DMS79 (cell line): ENCODE data around the gene MRPL20.
"Not testable (repeated sequence)": the region's sequence is repeated elsewhere in the genome, so short reads cannot be mapped to it uniquely, and the experiment has no call there.

Experiments used
- DNase-seq: peaks from one replicate; lab custom pipeline; 2025; lab: John Stamatoyannopoulos, UW

Gene MRPL20

DNA sequence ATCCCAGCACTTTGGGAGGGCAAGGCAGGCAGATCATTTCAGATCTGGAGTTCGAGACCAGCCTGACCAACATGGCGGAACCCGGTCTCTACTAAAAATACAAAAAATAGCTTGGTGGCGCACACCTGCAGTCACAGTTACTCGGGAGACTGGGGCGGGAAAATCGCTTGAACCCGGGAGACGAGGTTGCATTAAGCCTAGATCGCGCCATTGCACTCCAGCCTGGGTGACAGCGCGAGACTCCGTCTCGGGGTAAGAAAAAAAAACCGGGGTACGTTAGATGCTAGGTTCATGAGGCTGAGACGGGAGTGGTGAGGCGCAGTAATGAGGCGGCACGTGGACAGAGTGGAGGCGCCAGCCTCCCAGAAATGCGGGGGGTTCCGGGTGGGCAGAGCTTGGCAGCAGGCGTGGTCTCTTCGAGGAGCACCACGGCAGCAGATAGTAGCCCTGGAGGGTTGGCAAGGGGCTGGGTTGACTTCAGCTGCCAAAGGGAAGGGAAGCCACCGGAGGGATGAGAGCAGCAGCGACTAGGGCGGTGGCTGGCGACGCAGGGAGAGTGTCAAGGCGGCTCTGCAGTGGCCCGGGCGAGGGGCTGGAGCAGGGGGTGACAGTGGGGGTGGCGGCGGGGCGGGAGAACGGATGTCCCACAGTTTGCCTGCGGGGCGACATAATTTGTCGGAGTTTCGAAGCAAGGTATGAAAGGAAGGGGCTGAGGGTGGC is 832 bp downstream of the MRPL20 start:
- no peak for DNase-seq

DNA sequence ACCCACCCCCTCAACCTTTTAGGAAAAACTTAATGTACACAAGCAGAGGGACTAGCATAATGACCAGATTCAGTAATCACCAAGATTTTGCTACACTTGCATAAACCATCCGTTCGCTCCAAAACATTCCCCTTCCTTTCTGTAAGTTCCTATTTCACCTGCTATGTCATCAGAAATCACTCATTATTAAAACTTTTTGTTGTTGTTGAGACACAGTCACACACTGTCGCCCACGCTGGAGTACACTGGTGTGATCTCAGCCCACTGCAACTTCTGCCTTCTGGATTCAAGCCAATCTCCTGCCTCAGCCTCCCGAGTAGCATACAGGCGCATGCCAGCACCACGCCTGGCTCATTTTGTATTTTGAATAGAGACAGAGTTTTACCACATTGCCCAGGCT is 3.4 kb downstream of the MRPL20 start:
- DNase-seq: no peak

DNA sequence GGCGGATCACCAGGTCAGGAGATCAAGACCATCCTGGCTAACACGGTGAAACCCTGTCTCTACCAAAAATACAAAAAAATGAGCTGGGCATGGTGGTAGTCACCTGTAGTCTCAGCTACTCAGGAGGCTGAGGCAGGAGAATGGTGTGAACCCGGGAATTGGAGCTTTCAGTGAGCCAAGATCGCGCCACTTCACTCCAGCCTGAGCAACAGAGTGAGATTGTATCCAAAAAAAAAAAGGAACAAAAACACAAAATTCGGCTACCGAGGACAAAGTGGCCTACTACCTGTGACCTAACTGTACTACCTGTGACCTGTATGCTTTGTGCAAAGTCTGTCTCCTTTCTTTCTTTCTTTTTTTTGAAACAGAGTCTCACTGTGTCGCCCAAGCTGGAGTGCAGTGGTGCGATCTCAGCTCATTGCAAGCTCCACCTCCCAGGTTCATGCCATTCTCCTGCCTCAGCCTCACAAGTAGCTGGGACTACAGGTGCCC is 4.1 kb downstream of the MRPL20 start:
- DNase-seq: not testable (repeated sequence)

DNA sequence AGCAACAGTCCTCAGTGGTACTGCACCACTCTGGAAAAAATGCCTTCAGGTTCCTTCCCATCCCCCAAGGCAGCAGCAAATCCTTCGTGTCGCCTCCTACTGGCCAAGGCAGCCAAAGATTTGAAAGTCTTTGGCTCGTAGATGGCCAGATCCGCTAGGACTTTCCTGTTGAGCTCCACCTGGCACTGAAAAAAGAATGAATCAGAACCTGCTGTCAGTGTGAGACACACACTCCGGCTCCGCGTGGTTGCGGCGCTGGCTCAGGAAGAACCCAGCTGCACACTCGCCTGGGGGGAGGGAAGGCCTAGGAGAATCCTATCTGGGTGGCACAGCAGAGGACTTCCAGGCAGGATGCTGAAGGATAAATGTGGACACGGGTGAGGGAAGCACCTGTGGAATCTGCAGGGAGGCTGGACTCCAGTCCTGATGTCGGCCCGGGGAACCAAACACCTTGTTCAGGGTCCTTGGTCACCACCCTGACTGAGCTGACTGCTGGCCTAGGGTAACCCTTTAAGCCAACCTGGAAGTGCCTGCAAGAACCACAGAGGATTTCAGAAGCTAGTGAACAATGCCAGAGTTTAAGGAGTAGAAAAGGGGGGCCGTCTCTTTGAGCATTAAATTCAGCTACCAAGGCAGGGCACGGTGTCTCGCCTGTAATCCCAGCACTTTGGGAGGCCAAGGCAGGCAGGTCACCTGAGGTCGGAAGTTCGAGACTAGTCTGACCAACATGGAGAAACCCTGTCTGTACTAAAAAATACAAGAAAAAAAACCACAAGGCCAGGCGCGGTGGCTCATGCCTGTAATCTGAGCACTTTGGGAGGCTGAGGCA is 4.8 kb downstream of the MRPL20 start:
- no peak for DNase-seq

DNA sequence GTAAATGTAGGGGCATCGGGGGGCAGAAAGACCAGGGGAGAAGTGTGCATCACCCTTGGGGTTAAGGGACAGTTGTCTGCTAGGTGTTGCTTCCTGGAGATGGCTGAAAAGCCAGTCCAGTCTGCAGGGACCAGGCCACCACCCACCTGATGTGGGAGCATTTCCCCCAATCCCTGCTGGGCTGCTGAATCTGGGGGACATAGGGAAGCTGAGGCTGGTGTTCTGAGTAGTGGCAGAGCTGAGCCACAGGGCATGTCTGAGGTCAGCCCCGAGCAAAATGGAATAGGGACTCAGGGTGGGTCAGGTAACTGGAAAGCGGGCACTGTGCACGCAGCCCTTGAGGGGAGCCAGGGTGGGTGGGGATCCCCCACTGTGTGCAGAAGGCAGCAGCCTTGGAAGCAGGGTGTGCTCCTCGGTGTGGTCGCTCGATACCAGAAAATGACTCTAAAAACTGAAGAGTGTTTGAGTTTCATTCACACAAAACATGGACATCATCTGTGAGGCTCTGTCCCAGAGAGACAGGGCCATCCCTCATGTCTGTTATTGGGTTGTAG is 5.6 kb downstream of the MRPL20 start:
- no peak for DNase-seq

DNA sequence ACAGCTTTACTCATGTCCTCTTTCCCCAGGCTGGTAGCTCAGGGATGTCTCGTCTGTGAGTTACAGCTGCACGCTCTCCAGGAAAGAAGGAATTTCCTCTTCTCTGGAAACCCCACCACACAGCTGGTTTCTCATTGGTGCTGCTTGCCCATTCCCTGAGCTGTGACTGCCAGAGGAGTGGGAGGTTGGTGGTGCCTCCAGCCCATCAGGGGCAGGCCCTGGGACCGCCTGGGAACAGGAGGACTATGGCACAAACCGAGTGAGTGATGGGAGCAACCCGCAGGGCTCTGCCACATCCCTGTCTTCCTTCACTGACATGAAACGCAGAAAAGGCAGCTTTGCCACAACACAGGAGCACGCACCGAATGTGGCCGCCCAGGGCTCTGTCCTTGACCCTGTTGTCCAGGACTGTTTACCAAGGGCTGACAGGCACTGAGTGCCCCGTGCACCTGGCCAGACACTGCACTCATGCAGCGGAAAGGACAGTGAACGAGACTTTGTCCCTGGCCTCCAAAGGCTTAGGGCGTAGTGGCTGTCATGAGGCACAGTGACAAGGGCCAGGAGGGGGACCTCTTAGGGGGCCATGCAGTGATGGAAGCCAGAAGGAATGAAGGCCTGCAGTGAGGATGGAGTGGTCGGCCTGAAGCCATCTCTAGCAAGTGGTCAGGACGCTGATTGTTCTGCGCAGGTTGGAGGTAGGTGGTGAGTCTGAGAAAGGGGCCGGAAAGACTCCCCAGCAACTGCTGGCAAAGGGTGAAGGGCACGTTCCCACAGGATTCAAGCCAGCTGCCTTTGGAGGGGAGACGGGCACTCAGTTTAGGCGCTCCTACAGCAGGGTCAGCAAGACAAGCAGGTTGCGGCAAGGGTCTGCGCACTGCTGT is 6.3 kb downstream of the MRPL20 start:
- DNase-seq: no peak

DNA sequence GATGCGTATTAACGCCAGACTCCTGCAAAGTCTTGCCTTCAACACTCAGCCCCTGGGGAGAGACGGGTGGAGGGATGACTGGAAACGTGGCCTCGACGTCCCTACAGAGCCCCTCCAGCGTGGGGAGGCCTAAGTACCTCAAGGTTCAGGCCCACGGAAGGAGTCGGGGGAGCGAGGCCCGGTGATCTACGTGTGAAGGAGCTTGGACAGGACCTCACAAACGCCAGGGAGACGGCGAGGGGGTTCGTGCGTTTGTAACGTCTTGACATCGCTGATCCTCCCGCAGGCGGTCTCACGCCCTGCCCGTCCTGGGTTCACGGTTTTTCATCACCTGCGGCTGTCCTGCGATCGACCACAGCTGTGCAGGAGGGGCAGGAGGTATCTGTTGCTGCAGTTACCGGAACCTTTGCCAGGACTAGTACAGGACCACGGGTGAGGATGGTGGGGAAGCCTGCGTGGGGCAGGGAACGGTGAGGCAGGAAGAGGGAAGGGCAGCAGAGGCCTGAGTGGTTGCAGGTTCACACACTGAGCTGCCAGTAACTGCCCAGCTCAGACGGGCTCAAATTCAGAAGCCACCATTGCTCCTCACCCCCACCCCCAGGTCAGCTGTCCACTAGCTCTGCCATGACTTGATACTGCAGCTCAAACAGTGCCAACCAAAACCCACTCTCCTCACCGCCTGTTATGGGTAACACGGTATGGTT is 7.1 kb downstream of the MRPL20 start:
- no peak for DNase-seq

DNA sequence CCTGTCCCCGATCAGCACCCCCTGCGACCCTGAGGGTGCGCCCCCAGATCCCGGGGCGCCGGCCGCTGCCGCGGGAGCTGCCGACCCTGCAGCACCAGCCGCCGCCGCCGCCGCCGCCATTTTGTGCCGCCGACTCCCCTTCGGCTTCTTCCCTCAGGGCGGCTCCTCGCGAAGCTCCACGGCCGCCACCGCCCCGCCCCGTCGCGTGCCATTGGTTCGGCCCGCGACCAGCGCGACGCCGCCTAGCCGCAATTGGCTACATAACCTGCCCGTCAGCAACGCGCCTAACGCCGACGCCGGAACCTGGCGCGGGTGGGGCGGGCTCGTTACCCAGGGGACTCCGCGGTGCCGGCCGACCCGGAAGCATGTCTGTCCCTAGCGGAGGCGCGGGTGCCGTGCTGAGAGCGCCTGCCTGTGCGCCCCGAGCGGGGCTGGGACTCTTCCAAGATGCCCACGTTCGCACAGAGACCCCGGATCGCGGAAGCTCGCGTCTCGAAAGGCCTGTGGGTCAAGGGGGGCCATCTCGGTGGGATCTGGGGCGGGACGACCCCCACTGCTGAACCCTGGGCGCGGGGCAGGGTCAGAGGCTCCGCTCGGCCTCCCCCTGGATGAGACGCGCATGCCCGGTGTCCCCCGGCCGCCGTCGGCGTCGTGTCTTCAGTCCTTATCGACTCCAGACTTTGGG is 7.8 kb downstream of the MRPL20 start, which contains the start of gene CCNL2:
TSS of gene CCNL2 (minus strand) at position 149 of the 685 bp plus-strand sequence. CDS start at position 120, 29 bp downstream.
- peak; percentile 94 for DNase-seq

DNA sequence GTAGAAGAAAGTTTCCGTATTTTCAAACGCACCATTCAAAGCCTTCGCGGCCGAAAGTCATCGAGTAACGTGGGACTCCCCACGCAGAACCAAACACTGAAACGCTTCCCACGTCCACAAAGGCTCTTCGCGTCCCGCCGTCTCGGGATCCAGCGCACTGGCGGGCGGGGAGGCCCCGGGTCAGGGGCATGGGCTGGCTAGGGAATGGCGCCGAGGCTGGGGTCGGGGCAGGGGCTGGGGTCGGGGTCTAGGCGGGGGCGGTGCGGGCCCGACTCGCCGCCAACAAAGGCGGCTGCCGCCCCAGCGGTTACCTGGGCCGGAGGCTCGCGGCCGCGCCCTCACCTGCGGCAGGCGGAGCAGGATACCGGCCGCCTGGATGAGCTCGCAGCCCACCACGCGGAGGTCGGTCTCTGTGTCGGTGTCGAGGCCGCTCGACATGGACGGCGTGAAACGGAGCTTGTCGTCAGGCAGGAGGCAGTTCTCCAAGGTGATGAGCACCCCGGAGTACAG is 8.4 kb downstream of the MRPL20 start:
- DNase-seq: no peak

DNA sequence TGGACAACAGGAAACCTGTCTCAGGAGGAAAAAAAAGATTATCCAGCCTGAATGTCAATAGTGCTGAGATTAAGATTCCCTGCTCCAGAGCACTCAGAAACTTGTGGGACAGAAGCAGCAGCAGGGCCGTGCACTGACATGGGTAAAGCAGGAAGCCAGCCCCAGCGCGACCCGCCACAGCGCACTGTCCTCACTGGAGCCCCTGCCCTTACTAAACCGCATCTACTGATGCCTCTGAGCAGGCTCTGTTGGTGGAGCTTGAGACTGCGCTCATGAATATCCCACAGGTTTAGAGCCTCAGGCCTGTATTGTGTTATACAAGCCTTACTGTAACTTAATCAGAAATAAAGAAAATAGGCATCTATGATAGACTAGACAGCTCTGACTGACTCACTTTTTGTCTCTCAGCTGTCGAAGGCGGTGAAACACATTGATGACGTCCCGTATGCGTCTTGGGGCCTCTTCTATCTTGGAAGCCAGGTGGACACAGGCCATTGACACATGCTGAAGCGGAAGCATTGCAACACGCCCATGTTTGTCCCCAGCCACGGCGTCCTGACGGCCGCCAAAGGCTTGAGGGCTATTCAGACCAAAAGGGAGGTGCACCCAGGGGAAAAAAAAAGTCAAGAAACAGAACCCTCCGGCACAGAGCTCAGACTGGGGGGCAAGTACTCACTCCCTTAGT is 9.1 kb downstream of the MRPL20 start:
- no peak for DNase-seq

DNA sequence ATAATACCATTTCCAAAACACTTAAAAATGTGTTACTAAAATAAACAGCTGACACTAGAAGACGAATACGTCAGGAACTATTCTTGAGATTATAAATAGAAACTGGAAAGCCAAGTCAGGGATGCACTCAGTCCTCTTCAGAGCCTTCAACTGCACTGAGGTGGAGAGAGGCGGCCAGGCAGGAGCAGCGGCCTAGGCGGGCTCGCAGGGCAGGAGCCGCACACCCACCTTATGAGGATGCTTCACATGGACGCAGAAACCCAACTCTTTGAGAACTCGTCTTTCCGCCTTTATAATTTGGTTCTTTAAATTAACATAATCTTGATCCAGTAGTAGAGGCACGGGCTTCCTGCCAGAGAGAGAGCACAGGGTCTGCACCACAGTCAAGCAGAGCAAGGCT is 11.9 kb downstream of the MRPL20 start:
- DNase-seq: no peak

DNA sequence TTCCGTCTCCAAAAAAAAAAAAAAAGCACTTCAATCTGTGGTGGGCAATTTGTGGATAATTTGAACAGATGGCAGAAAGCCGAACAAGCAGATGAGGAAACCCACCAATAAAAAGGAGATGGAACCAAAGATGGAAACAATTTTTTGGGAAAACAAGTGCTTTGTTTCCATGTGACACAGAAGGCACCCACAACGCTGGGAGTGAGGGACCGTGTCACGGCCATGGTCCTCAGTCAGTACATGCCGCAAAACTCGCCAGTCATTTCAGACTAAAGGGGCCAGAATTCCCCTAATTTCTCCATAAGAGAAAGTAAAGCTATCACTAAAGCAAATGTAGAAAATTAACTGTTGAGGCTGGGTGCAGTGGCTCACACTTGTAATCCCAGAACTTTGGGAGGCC is 13.0 kb downstream of the MRPL20 start:
- DNase-seq: no peak

DNA sequence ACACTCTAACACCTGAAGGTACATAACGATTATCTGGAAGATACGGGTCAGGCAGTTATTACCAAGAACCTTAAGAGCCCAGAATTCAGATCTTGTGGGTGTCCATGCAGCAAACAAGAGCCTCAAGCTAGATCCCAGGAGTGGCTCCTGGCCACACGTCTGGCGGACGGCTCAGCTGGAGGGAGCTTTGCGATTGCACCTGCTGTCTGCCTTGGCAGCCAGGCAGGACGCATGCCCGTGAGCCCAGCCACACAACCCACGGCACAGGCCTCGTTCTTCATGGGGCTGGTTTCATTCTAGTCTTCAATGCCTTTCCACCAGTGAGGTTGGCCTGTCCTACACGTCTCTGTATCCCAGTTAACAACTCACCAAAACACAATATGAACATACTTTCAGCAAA is 13.7 kb downstream of the MRPL20 start:
- no peak for DNase-seq

DNA sequence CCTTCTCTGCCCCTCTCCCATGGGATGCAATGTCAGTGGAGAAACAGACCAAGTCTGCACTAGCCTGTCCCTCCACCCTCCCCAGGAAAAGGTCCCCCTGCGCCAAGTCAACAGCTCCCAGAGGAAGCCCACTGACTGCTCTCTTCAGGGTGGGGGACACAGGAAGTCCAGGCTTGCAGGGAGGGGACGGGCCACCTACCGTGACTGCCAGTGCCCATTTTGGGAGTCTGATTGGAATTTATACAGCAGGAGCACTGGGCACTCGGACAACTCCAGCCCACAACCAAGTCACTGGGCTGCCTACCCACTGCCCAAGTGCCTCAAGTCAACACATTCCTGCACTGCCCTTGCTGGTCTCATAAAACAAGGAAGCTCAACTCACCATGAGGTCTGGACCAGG is 14.1 kb downstream of the MRPL20 start:
- DNase-seq: no peak

DNA sequence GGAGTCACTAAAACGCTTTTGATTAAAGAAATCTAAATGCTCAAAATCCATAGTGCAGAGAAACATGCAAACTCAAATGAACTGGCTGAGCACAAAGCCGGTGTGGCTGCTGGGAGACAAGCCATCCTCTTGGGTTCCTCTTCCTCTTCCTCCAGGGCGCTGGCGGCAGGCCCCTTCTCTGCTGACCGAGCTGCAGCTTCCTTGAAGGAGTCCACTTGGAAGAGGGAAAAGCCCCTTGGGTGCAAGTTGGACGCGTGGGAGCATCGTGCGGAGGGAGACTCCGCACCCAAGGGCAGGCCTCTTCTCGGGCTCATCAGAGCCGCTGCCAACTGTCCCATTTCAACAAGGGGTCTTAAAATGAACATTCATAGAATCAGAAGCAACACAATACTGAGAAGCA is 15.9 kb downstream of the MRPL20 start:
- no peak for DNase-seq

DNA sequence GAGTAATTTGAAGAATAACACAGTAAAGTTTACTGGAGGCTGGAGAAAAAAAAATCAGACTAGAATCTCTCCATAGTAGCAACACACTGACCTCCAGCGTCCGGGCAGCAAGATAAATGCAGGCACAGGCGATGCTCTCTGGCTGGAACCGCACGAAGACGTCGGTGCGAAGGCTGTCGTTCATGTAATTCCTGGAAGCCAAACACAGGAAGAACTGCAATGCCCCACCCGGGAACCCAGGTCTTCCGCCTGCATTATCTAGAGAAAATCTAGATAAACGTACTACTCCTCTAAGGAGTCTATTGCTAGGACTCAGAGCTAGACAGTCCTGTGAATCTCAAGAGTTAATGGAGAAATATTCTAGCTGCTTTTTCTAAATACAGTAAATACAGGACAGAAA is 16.4 kb downstream of the MRPL20 start:
- no peak for DNase-seq

DNA sequence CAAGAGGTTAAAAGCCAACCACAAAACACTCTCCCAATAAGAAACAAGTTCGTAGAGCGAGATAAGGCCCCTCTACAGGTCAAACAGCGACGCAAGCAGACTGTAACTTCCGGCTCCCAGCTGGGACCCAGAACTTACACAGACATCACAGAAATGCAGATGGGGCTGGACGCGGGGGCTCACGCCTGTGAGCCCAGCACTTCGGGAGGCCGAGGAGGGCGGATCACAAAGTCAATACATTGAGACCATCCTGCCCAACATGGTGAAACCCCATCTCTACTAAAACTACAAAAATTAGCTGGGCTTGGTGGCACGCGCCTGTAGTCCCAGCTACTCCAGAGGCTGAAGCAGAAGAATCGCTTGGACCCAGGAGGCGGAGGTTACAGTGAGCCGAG is 19.0 kb downstream of the MRPL20 start:
- no peak for DNase-seq

DNA sequence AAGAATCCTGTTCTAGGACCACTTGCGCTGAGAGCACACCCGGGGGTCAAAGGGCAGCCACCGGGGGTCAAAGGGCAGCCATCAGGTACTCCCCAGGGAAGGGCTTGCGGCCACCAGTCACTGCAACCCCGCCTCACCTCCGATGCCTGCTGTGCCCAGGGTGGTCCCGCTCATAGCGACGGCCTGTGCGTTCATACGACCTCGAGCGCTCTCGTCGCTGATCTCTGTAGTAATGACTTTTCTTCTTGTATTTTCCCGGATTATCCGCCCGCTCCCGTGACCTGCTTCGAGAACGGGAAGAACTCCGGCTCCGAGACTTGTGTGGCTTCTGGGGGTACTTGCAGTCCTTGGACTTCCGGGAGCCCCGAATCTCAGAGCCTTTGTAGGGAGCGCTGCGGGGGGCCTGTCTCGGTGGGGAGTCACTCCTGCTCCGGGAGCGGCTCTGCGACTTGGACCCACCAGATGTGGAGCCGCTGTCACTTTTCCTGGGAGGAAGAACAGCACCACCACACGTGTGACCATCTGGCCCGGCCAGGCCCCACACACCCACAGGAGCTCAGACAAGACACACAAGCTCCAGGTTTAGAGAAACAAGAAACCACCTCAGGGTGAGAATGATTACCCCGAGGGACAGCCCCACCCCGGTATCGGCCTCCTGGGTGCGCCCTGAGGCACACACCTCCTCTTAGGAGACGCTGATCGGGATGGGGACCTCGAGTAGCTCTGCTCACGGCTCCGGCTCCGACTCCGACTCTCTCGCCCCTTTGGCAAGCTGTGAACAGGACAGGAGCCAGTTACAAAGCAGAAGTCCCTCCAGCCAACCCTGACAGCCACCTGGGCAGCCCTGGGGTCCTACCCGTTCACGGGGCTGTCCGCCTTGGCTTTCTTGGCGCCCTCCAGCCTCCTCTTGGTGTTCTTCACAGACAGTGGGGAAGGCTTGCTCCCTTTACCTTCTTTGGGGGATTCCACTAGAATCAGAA is 19.7 kb downstream of the MRPL20 start:
- DNase-seq: no peak

DNA sequence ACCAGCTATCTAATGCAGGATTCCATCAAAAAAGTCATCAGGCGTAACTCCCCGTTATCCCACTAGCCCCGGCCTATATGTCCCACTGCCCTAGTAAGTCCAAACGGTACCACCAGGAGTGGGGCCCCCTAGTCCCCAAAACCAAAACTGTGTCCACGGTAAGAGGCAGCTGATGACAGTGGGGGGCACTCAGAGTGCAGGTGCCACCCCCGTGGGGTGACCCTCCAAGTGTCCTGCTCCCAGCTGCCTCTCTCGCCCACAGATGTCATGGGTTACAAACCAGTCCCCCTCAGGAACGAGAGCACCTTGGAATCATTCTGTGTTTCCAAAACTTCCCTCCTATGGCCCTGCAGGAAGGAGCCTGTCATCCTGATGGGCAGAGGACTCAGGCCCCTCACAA is 21.2 kb downstream of the MRPL20 start:
- DNase-seq: no peak
